Measurements from ENCODE around the gene PCSK9.

Gene PCSK9

DNA sequence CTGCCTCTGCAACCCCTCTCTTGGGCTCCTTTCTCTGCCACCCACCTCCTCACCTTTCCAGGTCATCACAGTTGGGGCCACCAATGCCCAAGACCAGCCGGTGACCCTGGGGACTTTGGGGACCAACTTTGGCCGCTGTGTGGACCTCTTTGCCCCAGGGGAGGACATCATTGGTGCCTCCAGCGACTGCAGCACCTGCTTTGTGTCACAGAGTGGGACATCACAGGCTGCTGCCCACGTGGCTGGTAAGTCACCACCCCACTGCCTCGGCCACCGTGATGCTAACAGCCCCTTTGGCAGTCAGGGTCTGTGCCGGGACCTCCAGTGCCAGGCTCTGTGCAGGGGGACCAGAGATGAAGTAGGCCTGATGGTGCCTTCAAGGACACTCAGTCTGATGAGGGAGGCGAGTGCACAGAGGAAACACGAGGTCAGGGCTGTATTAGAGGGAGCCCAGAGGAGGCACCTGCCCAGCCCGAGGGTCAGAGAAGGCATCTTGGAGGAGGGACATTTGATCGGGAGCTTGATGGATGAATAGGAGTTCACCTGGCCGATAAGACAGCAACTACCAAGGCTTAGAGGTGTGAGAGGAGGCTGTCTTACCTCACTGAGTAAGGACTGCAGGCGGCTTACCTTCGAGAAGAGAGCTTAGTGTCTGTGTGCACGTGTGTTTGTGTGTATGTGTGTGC lies 18.1 kb downstream of the PCSK9 start:
- TF ChIP-seq CEBPB (IDR thresholded peaks at IDR 0.05), result no peak
- TF ChIP-seq EP300 (IDR thresholded peaks at IDR 0.05; ENCODE audit: borderline replicate concordance), result no peak
- TF ChIP-seq, protein P1, sequence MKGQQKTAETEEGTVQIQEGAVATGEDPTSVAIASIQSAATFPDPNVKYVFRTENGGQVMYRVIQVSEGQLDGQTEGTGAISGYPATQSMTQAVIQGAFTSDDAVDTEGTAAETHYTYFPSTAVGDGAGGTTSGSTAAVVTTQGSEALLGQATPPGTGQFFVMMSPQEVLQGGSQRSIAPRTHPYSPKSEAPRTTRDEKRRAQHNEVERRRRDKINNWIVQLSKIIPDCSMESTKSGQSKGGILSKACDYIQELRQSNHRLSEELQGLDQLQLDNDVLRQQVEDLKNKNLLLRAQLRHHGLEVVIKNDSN (IDR thresholded peaks at IDR 0.05), result no peak
- no peak for TF ChIP-seq NFIC (IDR thresholded peaks at IDR 0.05)
- no peak for TF ChIP-seq REST (IDR thresholded peaks at IDR 0.05; ENCODE audit: low read depth)
- no peak for TF ChIP-seq TAF1 (IDR thresholded peaks at IDR 0.05; ENCODE audit: low read depth)
- no peak for TF ChIP-seq ZBTB7A (IDR thresholded peaks at IDR 0.05; ENCODE audit: low read depth)
- TF ChIP-seq EGR1 (IDR thresholded peaks at IDR 0.05), result no peak
- TF ChIP-seq TCF12 (IDR thresholded peaks at IDR 0.05; ENCODE audit: low read depth), result no peak
- TF ChIP-seq TEAD4 (IDR thresholded peaks at IDR 0.05), result no peak
- no peak for TF ChIP-seq CREB1 (IDR thresholded peaks at IDR 0.05; ENCODE audit: low read depth)
- no peak for TF ChIP-seq FOXM1 (IDR thresholded peaks at IDR 0.05; ENCODE audit: borderline replicate concordance, low read depth)
- TF ChIP-seq YY1 (IDR thresholded peaks at IDR 0.05; ENCODE audit: low read depth), result no peak
- TF ChIP-seq, protein P2, sequence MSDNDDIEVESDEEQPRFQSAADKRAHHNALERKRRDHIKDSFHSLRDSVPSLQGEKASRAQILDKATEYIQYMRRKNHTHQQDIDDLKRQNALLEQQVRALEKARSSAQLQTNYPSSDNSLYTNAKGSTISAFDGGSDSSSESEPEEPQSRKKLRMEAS (IDR thresholded peaks at IDR 0.05), result no peak
- TF ChIP-seq RAD21 (IDR thresholded peaks at IDR 0.05; ENCODE audit: low read depth), result no peak

- TF ChIP-seq, protein P2 (IDR thresholded peaks at IDR 0.05), result no peak
- no peak for TF ChIP-seq REST (IDR thresholded peaks at IDR 0.05; ENCODE audit: low read depth)
- TF ChIP-seq TEAD4 (IDR thresholded peaks at IDR 0.05), result no peak
Measured at GRCh38 chr1:55057956-55058298, 18.6 kb downstream of the PCSK9 start.

DNA sequence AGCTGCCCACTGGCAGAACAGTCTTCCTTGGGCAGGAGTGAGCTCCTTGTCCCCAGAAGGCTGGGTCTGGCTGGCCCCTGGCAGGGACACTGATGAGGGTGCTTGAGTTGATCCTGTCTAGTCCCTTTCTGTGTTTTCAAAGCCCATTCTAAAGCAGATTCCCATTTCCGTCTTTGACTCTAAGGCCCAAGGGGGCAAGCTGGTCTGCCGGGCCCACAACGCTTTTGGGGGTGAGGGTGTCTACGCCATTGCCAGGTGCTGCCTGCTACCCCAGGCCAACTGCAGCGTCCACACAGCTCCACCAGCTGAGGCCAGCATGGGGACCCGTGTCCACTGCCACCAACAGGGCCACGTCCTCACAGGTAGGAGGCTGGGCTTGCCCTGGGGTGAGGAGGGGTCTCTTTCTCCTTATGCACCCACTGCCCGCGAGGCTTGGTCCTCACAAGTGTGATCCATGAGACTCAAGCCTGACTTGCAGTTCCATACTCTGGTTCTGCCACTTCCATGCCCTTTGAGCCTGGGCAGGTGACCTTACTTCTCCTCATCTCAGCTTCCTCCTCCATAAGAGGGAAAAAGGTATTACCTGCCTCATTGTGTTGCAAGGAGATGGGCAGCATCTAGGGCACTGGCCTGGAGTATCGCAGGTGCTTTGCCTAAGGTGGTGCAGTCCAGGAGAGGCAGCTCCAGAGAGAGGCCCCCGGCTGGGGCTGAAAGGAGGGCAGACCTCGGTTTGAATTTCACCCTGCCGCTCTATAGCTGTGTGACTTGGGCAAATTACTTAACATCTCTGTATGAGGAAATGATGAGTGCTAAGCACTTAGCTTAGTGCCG lies 20.2 kb downstream of the PCSK9 start:
- TF ChIP-seq TAF1 (IDR thresholded peaks at IDR 0.05; ENCODE audit: low read depth) (no peak), CREB1 (IDR thresholded peaks at IDR 0.05; ENCODE audit: low read depth) (no peak), RAD21 (IDR thresholded peaks at IDR 0.05; ENCODE audit: low read depth) (no peak), REST (IDR thresholded peaks at IDR 0.05; ENCODE audit: low read depth) (no peak), TCF12 (IDR thresholded peaks at IDR 0.05; ENCODE audit: low read depth) (no peak), YY1 (IDR thresholded peaks at IDR 0.05; ENCODE audit: low read depth) (no peak), NFIC (IDR thresholded peaks at IDR 0.05) (no peak), CEBPB (IDR thresholded peaks at IDR 0.05) (no peak), TEAD4 (IDR thresholded peaks at IDR 0.05) (no peak), EGR1 (IDR thresholded peaks at IDR 0.05) (no peak), EP300 (IDR thresholded peaks at IDR 0.05; ENCODE audit: borderline replicate concordance) (no peak), FOXM1 (IDR thresholded peaks at IDR 0.05; ENCODE audit: borderline replicate concordance, low read depth) (no peak), ZBTB7A (IDR thresholded peaks at IDR 0.05; ENCODE audit: low read depth) (no peak)
- TF ChIP-seq, protein P1 (IDR thresholded peaks at IDR 0.05), result no peak
- TF ChIP-seq, protein P2 (IDR thresholded peaks at IDR 0.05), result no peak
